Parathyroid adenoma (tissue), 2 donors: ENCODE data around the gene ATP9B.
A peak's percentile ranks its signal among the peaks of the same experiment; 100 is the strongest.

Experiments
- H2AFZ ChIP-seq: fragments of 300-600 bp; sonication (generic); one replicate; pipeline ENCODE4 v1.7.0; 2017; ENCODE audit warnings: antibody characterized with exemption, mild to moderate bottlenecking
- H3K27ac ChIP-seq: fragments of 300-600 bp; sonication (generic); one replicate; pipeline ENCODE4 v1.7.0; 2017
- H3K27me3 ChIP-seq: fragments of 300-600 bp; sonication (generic); one replicate; pipeline ENCODE4 v1.7.0; 2017; ENCODE audit warnings: low read length; ENCODE audit not compliant: control insufficient read depth, insufficient read depth
- H3K36me3 ChIP-seq: fragments of 300-600 bp; sonication (generic); one replicate; pipeline ENCODE4 v1.7.0; 2017; ENCODE audit warnings: low read length; ENCODE audit not compliant: control insufficient read depth, insufficient read depth
- H3K4me1 ChIP-seq: fragments of 300-600 bp; sonication (generic); one replicate; pipeline ENCODE4 v1.7.0; 2017; ENCODE audit warnings: control low read depth
- H3K4me2 ChIP-seq: fragments of 300-600 bp; sonication (generic); one replicate; pipeline ENCODE4 v1.7.0; 2017; ENCODE audit warnings: low read length
- H3K4me3 ChIP-seq: fragments of 300-600 bp; sonication (generic); one replicate; pipeline ENCODE4 v1.7.0; 2017; ENCODE audit warnings: low read depth, low read length
- H3K79me2 ChIP-seq: fragments of 300-600 bp; sonication (generic); one replicate; pipeline ENCODE4 v1.7.0; 2017; ENCODE audit warnings: control low read depth
- H3K9ac ChIP-seq: fragments of 300-600 bp; sonication (generic); one replicate; pipeline ENCODE4 v1.7.0; 2017; ENCODE audit warnings: mild to moderate bottlenecking
- H3K9me3 ChIP-seq: fragments of 300-600 bp; sonication (generic); one replicate; pipeline ENCODE4 v1.7.0; 2017; ENCODE audit warnings: low read length; ENCODE audit not compliant: control insufficient read depth
- CTCF ChIP-seq: fragments of 300-600 bp; sonication (generic); IDR thresholded peaks from one replicate; pipeline ENCODE4 v1.7.0; 2017; ENCODE audit warnings: antibody characterized with exemption, mild to moderate bottlenecking
- donor health status: primary hyperparathyroidism.

The ATP9B gene

GRCh38 chr18:79397247-79397829 is 328.1 kb downstream of the ATP9B start:
- Histone ChIP-seq H2AFZ (no peak overlapping the region), H3K36me3 (no peaks in the 10 kb centered on the region), H3K27ac (no peak overlapping the region), H3K4me2 (no peak overlapping the region), H3K27me3 (no peaks in the 10 kb centered on the region), H3K79me2 (no peaks in the 10 kb centered on the region), H3K9ac (no peak overlapping the region), H3K9me3 (no peaks in the 10 kb centered on the region), H3K4me3 (no peak overlapping the region), H3K4me1 (peaks cover 4% of the 10 kb centered on the region)
- no peak for TF ChIP-seq CTCF

GRCh38 chr18:79397830-79398761 is 328.9 kb downstream of the ATP9B start:
- Histone ChIP-seq H3K27me3 (no peaks in the 10 kb centered on the region), H3K36me3 (no peaks in the 10 kb centered on the region), H3K4me1 (peaks cover 4% of the 10 kb centered on the region), H3K4me3 (no peak overlapping the region), H3K9me3 (no peaks in the 10 kb centered on the region), H3K27ac (no peak overlapping the region), H2AFZ (no peak overlapping the region), H3K4me2 (no peak overlapping the region), H3K9ac (no peak overlapping the region), H3K79me2 (no peaks in the 10 kb centered on the region)
- no peak for TF ChIP-seq CTCF

- H3K27ac ChIP-seq = no peak overlapping the region
- TF ChIP-seq CTCF = no peak
- peak overlapping the region; percentile 33 for H2AFZ ChIP-seq
- peaks cover 4% of the 10 kb centered on the region for H3K4me1 ChIP-seq
- no peaks in the 10 kb centered on the region for H3K27me3 ChIP-seq
- peak overlapping the region; percentile 46 for H3K4me3 ChIP-seq
- H3K4me2 ChIP-seq = peak overlapping the region; percentile 62
- no peak overlapping the region for H3K9ac ChIP-seq
- no peaks in the 10 kb centered on the region for H3K79me2 ChIP-seq
- H3K9me3 ChIP-seq = no peaks in the 10 kb centered on the region
- no peaks in the 10 kb centered on the region for H3K36me3 ChIP-seq
Observed at GRCh38 chr18:79399275-79400081, 330.3 kb downstream of the ATP9B start.

- Histone ChIP-seq H3K27ac (no peak overlapping the region), H3K9ac (no peak overlapping the region), H3K79me2 (no peaks in the 10 kb centered on the region), H2AFZ (no peak overlapping the region), H3K4me2 (peak overlapping the region; percentile 78), H3K9me3 (no peaks in the 10 kb centered on the region), H3K27me3 (no peaks in the 10 kb centered on the region), H3K4me3 (peak overlapping the region; percentile 59), H3K36me3 (no peaks in the 10 kb centered on the region), H3K4me1 (no peaks in the 10 kb centered on the region)
- no peak for TF ChIP-seq CTCF
Observed at GRCh38 chr18:79400091-79400590, 330.9 kb downstream of the ATP9B start.
